NCI-H146 treated with DMSO at 0.1 percent for 48 hours (cell line): Measurements from ENCODE around the gene RHBDD1.

ENCODE experiments used
- DNase-seq: peaks from one replicate; lab custom pipeline; 2025; ENCODE audit not compliant: unreplicated experiment; lab: John Stamatoyannopoulos, UW

RHBDD1 gene

DNA sequence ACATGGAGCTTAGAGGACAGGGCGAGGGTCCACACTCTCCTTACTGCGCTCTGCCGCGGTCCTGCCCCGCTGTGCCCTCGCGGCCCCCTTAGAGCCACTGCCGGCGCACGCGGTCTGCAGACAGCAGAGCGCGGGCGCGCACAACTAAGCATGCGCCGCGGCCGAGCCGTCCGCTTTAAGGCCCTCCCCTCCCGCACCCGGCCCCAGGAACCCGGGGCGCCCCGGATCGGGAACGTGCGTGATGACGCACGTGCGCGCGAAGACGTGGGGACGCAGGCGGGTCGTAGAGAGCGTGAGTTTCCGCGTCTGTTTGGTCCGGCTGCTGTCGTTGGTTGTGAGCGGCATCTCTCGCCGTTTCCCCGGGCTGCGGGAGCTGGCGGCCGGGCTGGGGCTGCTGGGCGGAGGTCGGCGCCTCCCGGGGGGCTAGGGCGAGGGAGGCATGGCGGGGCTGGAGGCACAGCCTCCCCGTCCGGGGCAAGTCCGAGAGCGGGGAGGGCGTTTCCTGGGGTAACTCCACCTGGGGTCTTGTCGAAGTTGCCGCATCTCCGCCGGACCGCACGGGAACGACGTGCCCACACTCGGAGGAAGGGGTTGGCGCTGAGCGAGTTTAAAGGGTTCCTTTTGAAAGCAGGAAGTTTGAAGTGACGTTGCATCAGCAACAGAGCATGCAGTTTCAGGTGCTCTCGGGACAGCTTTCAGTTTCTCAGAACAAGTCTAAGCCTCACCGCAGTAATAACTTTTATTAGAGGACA lies at the start of gene RHBDD1:
Gene RHBDD1, plus strand, starts transcription at position 259 of the 752 bp plus-strand sequence. CDS start 28,640 bp downstream, outside the sequence.
- peak; percentile 53 for DNase-seq

DNA sequence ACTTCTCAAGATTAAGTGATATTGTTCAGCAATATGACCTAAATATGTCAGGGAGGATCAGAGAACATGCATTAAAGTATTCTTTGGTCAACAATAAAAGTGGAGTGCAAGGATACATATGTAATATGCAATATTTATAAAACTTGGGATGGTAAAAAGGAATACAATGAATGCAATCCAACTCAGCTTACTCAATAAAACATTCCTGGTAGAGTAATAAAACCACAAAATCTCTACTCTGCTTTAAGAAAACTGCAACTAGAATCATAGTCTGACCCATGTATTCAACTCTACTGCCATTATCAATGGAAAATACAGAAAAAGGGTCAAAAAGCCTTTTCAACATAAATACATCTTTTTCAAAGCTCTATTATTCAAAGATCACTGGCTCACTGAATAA lies 47.8 kb upstream of the RHBDD1 start:
- DNase-seq, result no peak

DNA sequence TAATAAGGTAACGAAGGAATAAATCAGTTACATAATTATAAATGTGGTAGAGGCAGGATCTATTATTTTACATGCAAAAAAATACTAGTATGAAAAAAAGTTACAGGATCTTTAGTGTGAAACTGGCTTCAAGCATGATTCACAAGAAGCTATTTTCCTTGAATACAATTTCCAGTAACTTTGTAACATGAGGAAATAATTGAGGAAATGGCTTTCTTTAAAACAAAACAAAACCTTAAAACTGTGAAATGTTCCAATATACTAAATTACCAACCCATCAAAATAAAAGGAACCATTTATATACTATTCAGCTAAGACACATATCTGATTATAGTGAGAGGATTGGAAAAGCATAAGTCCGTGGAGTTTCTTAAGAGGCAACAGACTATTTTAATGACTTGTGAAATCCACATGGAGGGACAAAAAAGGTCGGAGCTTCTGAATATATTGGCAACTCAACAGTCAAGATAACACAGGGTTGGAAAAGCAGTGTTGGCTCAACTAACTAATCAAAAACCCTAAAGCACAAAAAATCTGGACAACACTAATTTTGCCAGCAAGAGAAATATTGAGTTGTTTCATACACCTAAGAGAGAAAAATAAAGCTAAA lies 46.9 kb upstream of the RHBDD1 start:
- DNase-seq, result no peak

- DNase-seq, result no peak
Observed at GRCh38 chr2:226790011-226790410, 45.8 kb upstream of the RHBDD1 start.

GRCh38 chr2:226790431-226790830 lies 45.4 kb upstream of the RHBDD1 start:
- DNase-seq, result no peak

- DNase-seq, result peak; percentile 26
Observed at GRCh38 chr2:226791056-226791486, 44.8 kb upstream of the RHBDD1 start.

DNA sequence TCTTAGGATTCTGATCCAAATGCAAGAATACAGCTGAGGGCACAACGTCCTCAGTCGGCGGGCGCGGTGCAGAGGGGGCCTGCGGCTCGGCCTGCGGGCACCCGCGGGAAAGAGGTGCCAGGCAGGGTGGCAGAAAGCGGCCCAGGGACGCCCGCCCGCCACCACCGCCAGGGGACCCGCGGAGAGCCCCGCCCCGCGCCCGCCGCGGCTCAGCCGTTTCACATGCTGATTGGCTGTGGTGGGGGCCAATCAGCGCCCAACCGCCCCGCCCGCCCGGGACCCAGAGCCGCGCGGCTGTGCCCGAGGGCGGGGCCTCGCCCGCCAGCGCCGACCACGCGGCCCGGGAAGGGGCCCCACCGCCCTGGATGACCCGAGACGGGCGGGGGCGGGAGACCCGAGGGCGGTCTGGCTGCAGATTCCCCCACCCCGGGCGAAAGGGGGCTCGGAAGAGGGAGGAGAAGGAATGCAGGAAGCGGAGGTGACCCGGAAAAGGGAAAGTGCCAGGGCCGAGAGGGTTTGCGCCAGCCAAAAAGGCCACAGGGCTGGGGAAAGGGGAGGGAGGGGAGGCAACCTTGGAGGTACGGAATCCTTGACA lies 44.3 kb upstream of the RHBDD1 start:
- peak; percentile 60 for DNase-seq

- DNase-seq, result no peak
Observed at GRCh38 chr2:226792155-226792881, 43.5 kb upstream of the RHBDD1 start.

- no peak for DNase-seq
Observed at GRCh38 chr2:226793646-226794045, 42.2 kb upstream of the RHBDD1 start.

GRCh38 chr2:226794196-226794661 lies 41.6 kb upstream of the RHBDD1 start:
- DNase-seq, result no peak

DNA sequence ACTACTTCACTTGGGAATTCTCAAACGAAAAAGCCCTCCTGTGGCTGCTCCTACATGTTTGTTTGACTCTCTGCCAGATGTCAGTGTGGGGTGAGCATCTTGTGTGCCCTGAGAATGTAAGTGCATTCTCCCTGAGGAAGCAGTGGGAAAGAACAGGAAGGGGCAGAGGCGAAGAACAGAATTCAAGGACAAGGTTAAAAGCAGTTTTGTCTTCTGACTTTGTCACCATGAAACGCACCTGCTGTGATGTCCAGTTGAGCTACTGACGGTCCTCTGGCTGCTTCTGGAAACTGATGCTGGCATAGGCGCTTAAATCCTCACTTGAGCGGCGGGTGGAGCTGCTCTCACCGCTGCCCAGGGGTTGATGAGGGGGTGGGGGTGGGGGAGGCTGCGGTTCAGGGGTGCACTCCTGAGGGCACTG lies 41.1 kb upstream of the RHBDD1 start:
- no peak for DNase-seq

- no peak for DNase-seq
Observed at GRCh38 chr2:226795281-226796011, 40.4 kb upstream of the RHBDD1 start.

DNA sequence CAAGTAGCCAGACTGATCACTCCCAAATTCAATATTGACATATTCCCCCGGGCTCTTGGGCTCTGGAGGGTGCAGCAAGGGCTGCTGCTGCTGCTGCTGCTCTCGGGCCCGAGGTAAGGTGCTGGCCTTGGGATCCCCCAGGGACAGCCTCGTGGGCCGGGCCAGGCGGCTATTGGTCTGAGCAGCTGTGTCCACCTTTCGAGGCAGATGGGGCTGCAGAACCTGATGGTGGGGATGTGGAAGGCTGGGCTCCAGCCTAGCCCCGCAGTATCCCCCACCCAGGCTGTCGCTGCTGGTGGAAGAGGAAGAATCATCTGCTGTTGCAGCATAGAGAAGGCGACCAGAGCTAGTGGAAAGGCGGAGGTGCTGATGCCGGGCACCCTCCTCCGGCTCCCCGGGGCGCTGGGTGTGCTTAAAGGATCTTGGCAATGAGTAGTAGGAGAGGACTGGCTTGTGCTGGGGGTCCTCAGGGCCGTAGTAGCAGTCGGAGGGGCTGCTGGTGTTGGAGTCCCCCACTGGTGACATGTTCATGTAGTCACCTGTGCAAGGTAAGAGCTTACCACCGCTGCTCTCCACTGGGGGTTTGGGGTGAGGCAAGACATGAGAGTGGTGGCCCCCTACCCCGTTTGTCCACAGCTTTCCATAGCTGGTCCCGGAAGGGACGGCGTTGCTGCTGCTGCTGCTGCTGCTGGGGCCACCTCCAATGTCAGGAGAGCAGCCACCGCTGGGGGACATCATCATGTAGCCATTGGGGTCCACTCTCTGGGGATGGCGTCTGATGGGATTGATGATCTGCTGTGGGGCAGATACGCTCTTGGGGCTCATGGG lies 39.6 kb upstream of the RHBDD1 start:
- DNase-seq, result no peak

GRCh38 chr2:226796840-226797288 lies 39.0 kb upstream of the RHBDD1 start:
- DNase-seq, result no peak

- DNase-seq, result no peak
Observed at GRCh38 chr2:226797289-226797988, 38.4 kb upstream of the RHBDD1 start.

DNA sequence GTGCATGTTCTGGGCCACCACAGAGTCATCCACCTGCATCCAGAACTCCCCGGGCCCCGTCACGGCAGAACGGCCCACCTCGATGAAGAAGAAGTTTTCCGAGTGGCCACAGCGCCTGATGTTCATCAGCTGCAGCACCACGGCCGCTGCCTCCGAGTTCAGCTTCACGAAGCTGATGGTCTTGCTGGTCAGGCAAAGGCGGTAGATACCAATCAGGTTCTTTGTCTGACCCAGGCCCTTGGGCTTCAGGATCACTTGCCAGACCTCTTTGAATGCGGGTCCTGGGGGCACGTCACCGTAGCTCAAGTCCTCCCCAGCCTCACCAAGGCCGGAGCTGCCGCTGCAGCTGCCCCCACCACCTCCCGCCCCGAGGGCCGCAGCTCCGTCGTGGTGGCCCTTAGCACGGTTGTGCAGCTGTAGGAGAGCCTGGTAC lies 37.8 kb upstream of the RHBDD1 start:
- no peak for DNase-seq

- DNase-seq, result no peak
Observed at GRCh38 chr2:226798422-226799210, 37.2 kb upstream of the RHBDD1 start.

DNA sequence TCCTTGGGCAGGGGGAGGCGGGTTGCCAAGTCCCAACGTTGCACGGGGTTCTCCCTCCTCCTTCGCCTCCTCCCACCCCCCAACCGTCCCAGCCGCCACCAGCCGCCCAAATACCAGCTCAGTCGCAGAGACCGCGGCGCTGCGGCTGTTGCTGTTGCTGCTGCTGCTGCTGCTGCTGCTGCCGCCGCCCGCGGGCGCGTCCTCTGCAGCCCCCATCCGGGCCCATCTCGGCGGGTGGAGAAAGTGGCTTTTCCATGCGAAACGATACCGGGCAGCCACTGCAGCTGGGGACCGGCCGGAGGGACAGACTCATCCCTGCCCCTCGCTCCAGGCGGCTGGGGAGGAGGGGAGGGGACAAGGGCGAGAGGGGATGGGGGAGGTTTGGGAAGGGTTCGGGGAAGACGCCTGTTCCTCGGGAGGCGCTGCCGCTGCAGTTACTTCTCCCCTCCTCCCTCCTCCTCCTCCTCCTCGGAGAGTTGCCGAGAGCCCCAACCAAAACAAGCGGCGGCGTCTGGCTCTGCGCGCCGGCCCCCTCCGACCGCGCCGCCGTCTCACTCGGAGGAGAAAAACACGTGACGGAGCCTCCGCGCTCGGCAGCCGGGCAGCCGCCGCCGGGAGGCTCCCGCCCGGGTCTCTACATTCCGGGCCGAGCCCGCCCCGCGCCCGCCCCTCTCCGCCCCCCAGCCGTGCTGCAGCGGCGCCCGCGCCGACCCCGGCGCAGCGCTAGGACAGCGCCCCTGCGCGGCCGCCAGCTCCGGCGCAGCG lies 36.5 kb upstream of the RHBDD1 start, which contains the start of gene IRS1:
Gene IRS1, minus strand, starts transcription at position 610 of the 765 bp plus-strand sequence. CDS start 1,082 bp downstream, outside the sequence.
- DNase-seq, result peak; percentile 9
